ENCODE measurements around the gene RAB9B. TPM values are rescaled to one million over a fixed set of nuclear protein-coding genes. Genes with fewer than 3 reads are reported as not detected.

Gene RAB9B
- total RNA-seq, 1 experiment from 2014 or later: 0.31 TPM

DNA sequence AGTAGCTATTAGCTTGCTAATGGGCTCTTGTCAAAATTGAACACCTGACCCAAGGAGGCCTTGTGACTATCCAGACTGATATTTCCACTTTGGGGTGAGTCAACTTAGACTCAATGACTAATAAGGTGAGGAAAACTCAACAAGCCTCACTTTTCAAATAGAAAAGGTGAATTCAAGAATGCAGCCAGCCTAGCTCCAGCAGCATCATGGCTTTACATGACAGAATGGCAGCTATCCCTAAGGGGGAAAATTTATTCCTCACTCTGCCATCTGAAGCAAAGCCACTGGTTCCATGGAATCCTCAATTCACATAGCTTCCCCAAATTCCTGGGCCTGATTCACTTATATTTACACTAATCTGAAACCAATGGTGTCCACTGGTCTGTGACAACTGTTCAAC is 29.1 kb upstream of the RAB9B start:
- Histone ChIP-seq H3K4ac (ENCODE audit: low read depth, low read length) (no peak overlapping the region), H3K27me3 (ENCODE audit: insufficient read depth, low read length) (no peaks in the 10 kb centered on the region), H4K8ac (replicated peaks; ENCODE audit: insufficient read length, low read depth, low read length) (no peak overlapping the region), H3K9ac (ENCODE audit: extremely low read depth, insufficient read length, low read length) (no peak overlapping the region), H2BK5ac (ENCODE audit: insufficient read length, low read length) (no peak overlapping the region), H2BK120ac (ENCODE audit: low read depth, low read length, poor library complexity, severe bottlenecking) (no peak overlapping the region), H3T11ph (ENCODE audit: low read length) (no peak overlapping the region), H3K23me2 (ENCODE audit: insufficient read length, low read depth, low read length, poor library complexity, severe bottlenecking) (no peaks in the 10 kb centered on the region), H2AFZ (ENCODE audit: low read length) (no peak overlapping the region), H2BK20ac (ENCODE audit: low read depth, low read length, poor library complexity, severe bottlenecking) (no peak overlapping the region), H3K27ac (ENCODE audit: insufficient read length, low read depth, low read length) (no peak overlapping the region), H3K79me2 (ENCODE audit: insufficient read depth, low read length) (no peaks in the 10 kb centered on the region), H4K20me1 (ENCODE audit: control insufficient read depth, insufficient read depth, insufficient read length) (no peaks in the 10 kb centered on the region), H4K5ac (ENCODE audit: insufficient read length, low read depth, low read length) (no peak overlapping the region), H4K91ac (ENCODE audit: insufficient read length, low read depth, low read length) (no peak overlapping the region), H3K18ac (ENCODE audit: insufficient read length, low read depth, low read length) (no peak overlapping the region), H2AK5ac (ENCODE audit: insufficient read length, low read length) (no peak overlapping the region), H3K14ac (ENCODE audit: insufficient read depth, low read length) (no peak overlapping the region), H2BK12ac (ENCODE audit: insufficient read length, low read depth, low read length) (no peak overlapping the region), H2BK15ac (ENCODE audit: low read depth, low read length) (no peak overlapping the region), H3K79me1 (ENCODE audit: insufficient read depth, low read depth, low read length, poor library complexity, severe bottlenecking) (no peaks in the 10 kb centered on the region), H3K56ac (ENCODE audit: insufficient read length, low read depth, low read length) (no peak overlapping the region), H3K9me3 (ENCODE audit: control insufficient read depth, low read depth, low read length) (no peaks in the 10 kb centered on the region), H3K23ac (ENCODE audit: insufficient read length, low read depth, low read length) (no peak overlapping the region), H3K4me1 (ENCODE audit: insufficient read depth, low read length) (no peaks in the 10 kb centered on the region), H3K4me2 (ENCODE audit: insufficient read depth, insufficient read length, low read length) (no peak overlapping the region)
- DNase-seq: no peak
- Mint-ChIP-seq H3K9me3 (peaks cover 0 to 43% of the 10 kb centered on the region in 2 experiments; a peak in 2 of 5 replicates), H3K4me1 (0 out of 4 replicates have a peak, but pooled peaks cover 0 to 2% of the 10 kb centered on the region in 2 experiments), H3K27ac (no peak overlapping the region), H3K36me3 (ENCODE audit: insufficient read depth in 1 of 3, low read depth in 3 of 3) (no peaks in the 10 kb centered on the region), H3K27me3 (ENCODE audit: low read depth) (peaks cover 3% of the 10 kb centered on the region), H3K4me3 (no peak overlapping the region)
- TF ChIP-seq, protein P1, sequence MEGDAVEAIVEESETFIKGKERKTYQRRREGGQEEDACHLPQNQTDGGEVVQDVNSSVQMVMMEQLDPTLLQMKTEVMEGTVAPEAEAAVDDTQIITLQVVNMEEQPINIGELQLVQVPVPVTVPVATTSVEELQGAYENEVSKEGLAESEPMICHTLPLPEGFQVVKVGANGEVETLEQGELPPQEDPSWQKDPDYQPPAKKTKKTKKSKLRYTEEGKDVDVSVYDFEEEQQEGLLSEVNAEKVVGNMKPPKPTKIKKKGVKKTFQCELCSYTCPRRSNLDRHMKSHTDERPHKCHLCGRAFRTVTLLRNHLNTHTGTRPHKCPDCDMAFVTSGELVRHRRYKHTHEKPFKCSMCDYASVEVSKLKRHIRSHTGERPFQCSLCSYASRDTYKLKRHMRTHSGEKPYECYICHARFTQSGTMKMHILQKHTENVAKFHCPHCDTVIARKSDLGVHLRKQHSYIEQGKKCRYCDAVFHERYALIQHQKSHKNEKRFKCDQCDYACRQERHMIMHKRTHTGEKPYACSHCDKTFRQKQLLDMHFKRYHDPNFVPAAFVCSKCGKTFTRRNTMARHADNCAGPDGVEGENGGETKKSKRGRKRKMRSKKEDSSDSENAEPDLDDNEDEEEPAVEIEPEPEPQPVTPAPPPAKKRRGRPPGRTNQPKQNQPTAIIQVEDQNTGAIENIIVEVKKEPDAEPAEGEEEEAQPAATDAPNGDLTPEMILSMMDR (conservative IDR thresholded peaks at IDR 0.05): no peak
